Neural cell (in vitro differentiated cells): ENCODE measurements around the gene TRPV3. TPM values are rescaled to one million over a fixed set of nuclear protein-coding genes. Genes with fewer than 3 reads are reported as not detected.

Experiments
- H2AFZ ChIP-seq: fragments of 200-600, 300-800 bp; sonication (generic), shearing (Covaris generic); 2 replicates; pipeline ENCODE4 v1.6.0; 2014; ENCODE audit warnings: low read depth, mild to moderate bottlenecking, antibody characterized with exemption, low read length, moderate library complexity
- H3F3A ChIP-seq: fragments of 200-600 bp; shearing (Covaris generic); 2 replicates; pipeline ENCODE4 v1.6.1; 2016; ENCODE audit warnings: mild to moderate bottlenecking, moderate library complexity, mixed read lengths, antibody characterized with exemption, low read length; ENCODE audit not compliant: insufficient read depth, poor library complexity, severe bottlenecking
- H3K27ac ChIP-seq: fragments of 200-600, 300-800 bp; sonication (generic), shearing (Covaris generic); 2 replicates; pipeline ENCODE4 v1.5.1; 2014; ENCODE audit warnings: mild to moderate bottlenecking, low read length, moderate library complexity
- H3K27me3 ChIP-seq: fragments of 300-800, 200-600 bp; sonication (generic), shearing (Covaris generic); 2 replicates; pipeline ENCODE4 v1.6.0; 2014; ENCODE audit warnings: mild to moderate bottlenecking, low read depth, low read length, moderate library complexity; ENCODE audit not compliant: insufficient read depth
- H3K36me3 ChIP-seq: fragments of 300-800, 200-600 bp; sonication (generic), shearing (Covaris generic); 2 replicates; pipeline ENCODE4 v1.5.1; 2014; ENCODE audit warnings: mild to moderate bottlenecking, antibody characterized with exemption, low read length, moderate library complexity; ENCODE audit not compliant: insufficient read depth
- H3K4me2 ChIP-seq: fragments of 300-800, 200-600 bp; sonication (generic), shearing (Covaris generic); 2 replicates; pipeline ENCODE4 v1.6.0; 2014; ENCODE audit warnings: mild to moderate bottlenecking, low read length
- H3K4me3 ChIP-seq: fragments of 300-800, 200-600 bp; sonication (generic), shearing (Covaris generic); 2 replicates; pipeline ENCODE4 v1.5.1; 2014; ENCODE audit warnings: mild to moderate bottlenecking, low read length, moderate library complexity
- H3K79me2 ChIP-seq: fragments of 200-600 bp; shearing (Covaris generic); replicated peaks from 2 replicates; pipeline ENCODE4 v1.6.0; 2014; ENCODE audit warnings: mild to moderate bottlenecking, low read length, moderate library complexity; ENCODE audit not compliant: insufficient read depth
- H3K9ac ChIP-seq: fragments of 300-800, 200-600 bp; sonication (generic), shearing (Covaris generic); 2 replicates; pipeline ENCODE4 v1.6.1; 2016; ENCODE audit warnings: mild to moderate bottlenecking, low read length, mixed read lengths
- H3K9me2 ChIP-seq: fragments of 200-600 bp; shearing (Covaris generic); 2 replicates; pipeline ENCODE4 v1.6.1; 2016; ENCODE audit warnings: mild to moderate bottlenecking, low read length, mixed read lengths; ENCODE audit not compliant: insufficient read depth
- H3K9me3 ChIP-seq: fragments of 200-600, 300-800 bp; sonication (generic), shearing (Covaris generic); 2 replicates; pipeline ENCODE4 v1.6.1; 2016; ENCODE audit warnings: mild to moderate bottlenecking, mixed run types, low read length, moderate library complexity, mixed read lengths
- H4K20me1 ChIP-seq: fragments of 200-600 bp; shearing (Covaris generic); 2 replicates; pipeline ENCODE4 v1.6.1; 2016; ENCODE audit warnings: mild to moderate bottlenecking, mixed run types; ENCODE audit not compliant: insufficient read depth
- CTCF ChIP-seq: fragments of 450-650 bp; IDR thresholded peaks from 2 replicates; pipeline ENCODE4 v1.5.1; 2014; ENCODE audit warnings: antibody characterized with exemption, mild to moderate bottlenecking, moderate library complexity; ENCODE audit not compliant: poor library complexity, severe bottlenecking
- EP300 ChIP-seq: fragments of 450-650 bp; conservative IDR thresholded peaks from 2 replicates; pipeline ENCODE4 v1.6.1; 2014; ENCODE audit warnings: antibody characterized with exemption, mild to moderate bottlenecking, moderate library complexity; ENCODE audit not compliant: poor library complexity, severe bottlenecking
- EZH2 ChIP-seq: fragments of 200-600, 300-800 bp; shearing (Covaris generic), sonication (generic); IDR thresholded peaks from 2 replicates; pipeline ENCODE4 v1.6.1; 2014; ENCODE audit warnings: antibody characterized with exemption, low read length, borderline replicate concordance, mild to moderate bottlenecking; ENCODE audit not compliant: insufficient read depth, poor library complexity, severe bottlenecking
- MXI1 ChIP-seq: fragments of 450-650 bp; conservative IDR thresholded peaks from 2 replicates; pipeline ENCODE4 v1.6.1; 2014; ENCODE audit warnings: antibody characterized with exemption, mild to moderate bottlenecking; ENCODE audit not compliant: poor library complexity, severe bottlenecking
- POLR2AphosphoS5 ChIP-seq: IDR thresholded peaks from 2 replicates; pipeline ENCODE4 v1.6.1; 2012
- RAD21 ChIP-seq: fragments of 450-650 bp; conservative IDR thresholded peaks from 2 replicates; pipeline ENCODE4 v1.6.1; 2014; ENCODE audit warnings: antibody characterized with exemption, mild to moderate bottlenecking, moderate library complexity
- SMC3 ChIP-seq: fragments of 450-650 bp; conservative IDR thresholded peaks from 2 replicates; pipeline ENCODE4 v1.6.1; 2014; ENCODE audit warnings: antibody characterized with exemption, mild to moderate bottlenecking, moderate library complexity; ENCODE audit not compliant: poor library complexity
- TAF1 ChIP-seq: IDR thresholded peaks from 2 replicates; pipeline ENCODE4 v1.6.1; 2012; ENCODE audit warnings: low read depth
- polyA plus RNA-seq: library from polyadenylated mRNA; depleted of rRNA; stranded (reverse); fragments of >200 nt; gene quantifications from 2 replicates; pipeline ENCODE4 v1.2.3, GENCODE V29; 2014
- TF ChIP-seq, protein P1 (sequence below): IDR thresholded peaks from 2 replicates; pipeline ENCODE4 v1.6.1; 2012; ENCODE audit warnings: borderline replicate concordance

TRPV3 gene
- polyA plus RNA-seq, 1 donor from 2014 or later, result 0.19 TPM

DNA sequence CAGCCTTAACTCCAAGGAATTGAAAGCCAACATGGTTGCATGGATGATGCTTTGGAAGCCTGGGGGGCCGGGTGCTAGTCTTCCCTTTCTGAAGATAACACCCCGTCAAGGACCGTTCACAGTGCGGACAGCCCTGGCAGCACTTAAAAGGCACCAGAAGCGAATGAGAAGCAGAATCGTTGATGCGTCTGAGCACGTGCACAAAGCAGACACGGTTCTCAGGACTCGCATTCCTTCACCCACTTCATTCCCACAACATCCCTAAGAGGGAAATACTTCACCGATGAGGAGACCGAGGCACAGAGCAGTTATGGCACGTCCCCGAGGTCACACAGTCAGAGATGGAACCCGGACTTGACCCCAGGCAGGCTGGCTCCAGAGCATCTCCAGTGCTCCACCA lies 37.4 kb upstream of the TRPV3 start:
- Histone ChIP-seq H3K4me3 (no peak overlapping the region), H3K36me3 (no peaks in the 10 kb centered on the region), H3K27me3 (no peaks in the 10 kb centered on the region), H3K9ac (no peak overlapping the region), H3K9me2 (no peaks in the 10 kb centered on the region), H3K4me2 (no peak overlapping the region), H2AFZ (no peak overlapping the region), H3K27ac (no peak overlapping the region), H3K9me3 (no peaks in the 10 kb centered on the region), H3K79me2 (no peaks in the 10 kb centered on the region), H3F3A (no peaks in the 10 kb centered on the region), H4K20me1 (no peaks in the 10 kb centered on the region)
- TF ChIP-seq SMC3 (no peak), POLR2AphosphoS5 (no peak), MXI1 (no peak), CTCF (no peak), EP300 (no peak), EZH2 (no peak), TAF1 (no peak), RAD21 (no peak)
- TF ChIP-seq, protein P1, sequence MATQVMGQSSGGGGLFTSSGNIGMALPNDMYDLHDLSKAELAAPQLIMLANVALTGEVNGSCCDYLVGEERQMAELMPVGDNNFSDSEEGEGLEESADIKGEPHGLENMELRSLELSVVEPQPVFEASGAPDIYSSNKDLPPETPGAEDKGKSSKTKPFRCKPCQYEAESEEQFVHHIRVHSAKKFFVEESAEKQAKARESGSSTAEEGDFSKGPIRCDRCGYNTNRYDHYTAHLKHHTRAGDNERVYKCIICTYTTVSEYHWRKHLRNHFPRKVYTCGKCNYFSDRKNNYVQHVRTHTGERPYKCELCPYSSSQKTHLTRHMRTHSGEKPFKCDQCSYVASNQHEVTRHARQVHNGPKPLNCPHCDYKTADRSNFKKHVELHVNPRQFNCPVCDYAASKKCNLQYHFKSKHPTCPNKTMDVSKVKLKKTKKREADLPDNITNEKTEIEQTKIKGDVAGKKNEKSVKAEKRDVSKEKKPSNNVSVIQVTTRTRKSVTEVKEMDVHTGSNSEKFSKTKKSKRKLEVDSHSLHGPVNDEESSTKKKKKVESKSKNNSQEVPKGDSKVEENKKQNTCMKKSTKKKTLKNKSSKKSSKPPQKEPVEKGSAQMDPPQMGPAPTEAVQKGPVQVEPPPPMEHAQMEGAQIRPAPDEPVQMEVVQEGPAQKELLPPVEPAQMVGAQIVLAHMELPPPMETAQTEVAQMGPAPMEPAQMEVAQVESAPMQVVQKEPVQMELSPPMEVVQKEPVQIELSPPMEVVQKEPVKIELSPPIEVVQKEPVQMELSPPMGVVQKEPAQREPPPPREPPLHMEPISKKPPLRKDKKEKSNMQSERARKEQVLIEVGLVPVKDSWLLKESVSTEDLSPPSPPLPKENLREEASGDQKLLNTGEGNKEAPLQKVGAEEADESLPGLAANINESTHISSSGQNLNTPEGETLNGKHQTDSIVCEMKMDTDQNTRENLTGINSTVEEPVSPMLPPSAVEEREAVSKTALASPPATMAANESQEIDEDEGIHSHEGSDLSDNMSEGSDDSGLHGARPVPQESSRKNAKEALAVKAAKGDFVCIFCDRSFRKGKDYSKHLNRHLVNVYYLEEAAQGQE, result no peak

DNA sequence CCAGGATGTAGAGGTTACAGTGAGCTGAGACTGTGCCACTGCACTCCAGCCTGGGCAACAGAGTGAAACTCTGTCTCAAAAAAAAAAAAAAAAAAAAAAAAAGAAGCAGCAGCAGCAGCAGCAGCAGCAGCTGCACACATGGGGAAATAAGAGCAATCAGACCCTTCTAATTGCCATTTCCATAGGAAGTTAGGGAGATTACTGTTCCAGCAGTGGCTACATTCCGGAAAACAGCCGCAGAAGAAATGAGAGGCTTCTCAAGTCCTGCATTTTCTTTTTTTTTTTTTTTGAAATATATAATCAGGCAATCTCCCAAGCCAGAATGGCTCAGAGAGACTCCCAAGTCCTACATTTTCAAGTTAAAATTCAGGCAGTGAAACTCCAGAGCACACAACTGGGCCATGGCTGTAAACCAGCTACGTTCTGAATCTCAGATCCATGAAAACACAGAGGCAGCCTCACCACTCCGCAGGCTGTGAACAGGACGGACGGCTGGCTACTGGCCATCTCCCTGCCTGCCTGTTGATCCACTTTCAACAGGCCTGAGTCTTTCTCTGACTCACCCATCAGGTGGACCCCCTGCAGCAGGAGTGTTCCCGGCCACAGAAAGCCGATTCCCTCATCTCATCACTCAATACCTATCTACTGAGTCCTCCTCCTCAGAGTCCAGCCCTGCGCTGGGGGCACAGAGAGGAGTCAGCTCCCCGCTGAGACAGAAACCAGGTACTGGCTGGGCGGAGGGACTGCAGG lies 36.6 kb upstream of the TRPV3 start:
- H3K9me3 ChIP-seq, result no peaks in the 10 kb centered on the region
- H3K9me2 ChIP-seq, result no peaks in the 10 kb centered on the region
- H3K27me3 ChIP-seq, result no peaks in the 10 kb centered on the region
- no peak overlapping the region for H3K4me2 ChIP-seq
- no peaks in the 10 kb centered on the region for H4K20me1 ChIP-seq
- no peaks in the 10 kb centered on the region for H3K79me2 ChIP-seq
- no peaks in the 10 kb centered on the region for H3F3A ChIP-seq
- TF ChIP-seq POLR2AphosphoS5, result no peak
- no peak for TF ChIP-seq SMC3
- TF ChIP-seq TAF1, result no peak
- TF ChIP-seq, protein P1, result no peak
- TF ChIP-seq RAD21, result no peak
- no peak for TF ChIP-seq CTCF
- TF ChIP-seq EP300, result no peak
- no peak for TF ChIP-seq EZH2
- TF ChIP-seq MXI1, result no peak
- H3K4me3 ChIP-seq, result no peak overlapping the region
- H3K27ac ChIP-seq, result no peak overlapping the region
- H3K36me3 ChIP-seq, result no peaks in the 10 kb centered on the region
- H3K9ac ChIP-seq, result no peak overlapping the region
- H2AFZ ChIP-seq, result no peak overlapping the region
